ENCODE data around the gene PCDHGB7.
"Not testable (repeated sequence)": the region's sequence is repeated elsewhere in the genome, so short reads cannot be mapped to it uniquely, and the experiment has no call there.

PCDHGB7 gene

GRCh38 chr5:141421489-141421855 lies 4.0 kb downstream of the PCDHGB7 start:
- H3K4me3 ChIP-seq (ENCODE audit: low read depth, low read length) = peak overlapping the region; percentile 60
- DNase-seq (ENCODE audit: low read depth) = no peak

DNA sequence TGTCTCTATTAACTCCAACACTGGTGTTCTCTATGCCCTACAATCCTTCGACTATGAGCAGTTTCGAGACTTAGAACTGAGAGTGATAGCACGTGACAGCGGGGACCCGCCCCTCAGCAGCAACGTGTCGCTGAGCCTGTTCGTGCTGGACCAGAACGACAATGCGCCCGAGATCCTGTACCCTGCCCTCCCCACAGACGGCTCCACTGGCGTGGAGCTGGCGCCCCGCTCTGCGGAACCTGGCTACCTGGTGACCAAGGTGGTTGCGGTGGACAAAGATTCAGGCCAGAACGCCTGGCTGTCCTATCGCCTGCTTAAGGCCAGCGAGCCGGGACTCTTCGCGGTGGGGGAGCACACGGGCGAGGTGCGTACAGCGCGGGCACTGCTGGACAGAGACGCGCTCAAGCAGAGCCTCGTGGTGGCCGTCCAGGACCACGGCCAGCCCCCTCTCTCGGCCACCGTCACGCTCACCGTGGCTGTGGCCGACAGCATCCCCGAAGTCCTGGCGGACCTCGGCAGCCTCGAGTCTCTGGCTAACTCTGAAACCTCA lies 5.3 kb downstream of the PCDHGB7 start:
- H3K4me3 ChIP-seq (ENCODE audit: low read depth, low read length) = no peak overlapping the region
- DNase-seq (ENCODE audit: low read depth) = no peak

GRCh38 chr5:141427783-141428426 lies 10.4 kb downstream of the PCDHGB7 start:
- no peak overlapping the region for H3K4me3 ChIP-seq (ENCODE audit: low read depth, low read length)

GRCh38 chr5:141430332-141431113 lies 13.0 kb downstream of the PCDHGB7 start, which contains the start of gene PCDHGA12:
Gene PCDHGA12, plus strand, starts transcription at chr5:141430507. Its CDS starts 253 bp downstream, at chr5:141430760.
- peak within 1 kb of the TSS; percentile 37 for H3K4me3 ChIP-seq (ENCODE audit: low read depth, low read length)
- peak; percentile 85 for DNase-seq (ENCODE audit: low read depth)

More at GRCh38 chr5:141427783-141428426, 10.4 kb downstream of the PCDHGB7 start:
- DNase-seq (ENCODE audit: low read depth) = no peak

- H3K4me3 ChIP-seq (ENCODE audit: low read depth, low read length) = peak overlapping the region; percentile 37
- no peak for DNase-seq (ENCODE audit: low read depth)
Measured at GRCh38 chr5:141431286-141431685, 13.8 kb downstream of the PCDHGB7 start.

DNA sequence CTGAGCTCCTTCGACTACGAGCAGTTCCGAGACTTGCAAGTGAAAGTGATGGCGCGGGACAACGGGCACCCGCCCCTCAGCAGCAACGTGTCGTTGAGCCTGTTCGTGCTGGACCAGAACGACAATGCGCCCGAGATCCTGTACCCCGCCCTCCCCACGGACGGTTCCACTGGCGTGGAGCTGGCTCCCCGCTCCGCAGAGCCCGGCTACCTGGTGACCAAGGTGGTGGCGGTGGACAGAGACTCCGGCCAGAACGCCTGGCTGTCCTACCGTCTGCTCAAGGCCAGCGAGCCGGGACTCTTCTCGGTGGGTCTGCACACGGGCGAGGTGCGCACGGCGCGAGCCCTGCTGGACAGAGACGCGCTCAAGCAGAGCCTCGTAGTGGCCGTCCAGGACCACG lies 14.8 kb downstream of the PCDHGB7 start:
- not testable (repeated sequence) for H3K4me3 ChIP-seq (ENCODE audit: low read depth, low read length)

GRCh38 chr5:141432726-141433125 lies 15.2 kb downstream of the PCDHGB7 start:
- H3K4me3 ChIP-seq (ENCODE audit: low read depth, low read length) = not testable (repeated sequence)

More for the DNA sequence above, 14.8 kb downstream of the PCDHGB7 start:
- not testable (repeated sequence) for DNase-seq (ENCODE audit: low read depth)

DNA sequence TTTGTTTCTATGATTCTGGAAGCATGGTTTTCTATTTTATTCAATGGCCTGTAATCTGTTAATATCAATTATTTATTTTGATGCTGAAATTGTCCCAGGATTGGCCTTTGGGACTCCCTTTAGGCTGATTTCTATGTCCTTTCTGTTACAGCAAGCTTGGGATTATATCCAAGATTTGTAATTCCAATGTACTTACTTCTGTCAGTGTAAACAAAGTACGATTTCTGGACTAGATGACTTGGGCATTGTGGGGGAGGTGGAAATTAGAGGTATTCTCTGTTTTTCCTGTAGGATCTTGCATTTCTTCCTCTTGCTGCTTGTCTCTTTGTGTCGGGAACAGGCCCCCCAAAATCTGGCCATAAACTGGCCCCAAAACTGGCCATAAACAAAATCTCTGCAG lies 16.5 kb downstream of the PCDHGB7 start:
- DNase-seq (ENCODE audit: low read depth) = no peak
- H3K4me3 ChIP-seq (ENCODE audit: low read depth, low read length) = no peak overlapping the region

More at GRCh38 chr5:141432726-141433125, 15.2 kb downstream of the PCDHGB7 start:
- not testable (repeated sequence) for DNase-seq (ENCODE audit: low read depth)

DNA sequence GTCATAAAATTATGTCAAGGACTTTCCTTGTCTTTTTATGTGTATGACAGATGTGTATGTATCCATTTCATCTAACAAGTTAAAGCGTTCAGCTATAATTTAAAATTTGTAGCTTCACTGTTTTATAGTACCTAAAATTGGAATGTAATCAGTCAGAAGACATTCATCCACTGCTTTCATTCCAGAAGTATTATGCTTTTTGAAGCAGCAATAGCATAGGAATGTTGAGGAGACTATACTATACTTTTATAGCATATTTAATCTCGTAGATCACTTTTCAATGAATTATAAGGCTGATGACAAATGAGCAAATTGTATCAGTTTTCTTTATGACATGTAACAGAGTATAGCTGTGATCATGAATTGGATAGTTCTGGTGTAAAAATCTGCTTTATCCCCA lies 19.7 kb downstream of the PCDHGB7 start:
- no peak for DNase-seq (ENCODE audit: low read depth)
- no peak overlapping the region for H3K4me3 ChIP-seq (ENCODE audit: low read depth, low read length)

- DNase-seq (ENCODE audit: low read depth) = no peak
- H3K4me3 ChIP-seq (ENCODE audit: low read depth, low read length) = no peak overlapping the region
Measured at GRCh38 chr5:141439411-141440141, 22.1 kb downstream of the PCDHGB7 start.

- H3K4me3 ChIP-seq (ENCODE audit: low read depth, low read length) = no peak overlapping the region
- DNase-seq (ENCODE audit: low read depth) = no peak
Measured at GRCh38 chr5:141440341-141440740, 22.9 kb downstream of the PCDHGB7 start.

- H3K4me3 ChIP-seq (ENCODE audit: low read depth, low read length) = no peak overlapping the region
- no peak for DNase-seq (ENCODE audit: low read depth)
Measured at GRCh38 chr5:141441571-141442170, 24.2 kb downstream of the PCDHGB7 start.

GRCh38 chr5:141465351-141465750 lies 47.9 kb downstream of the PCDHGB7 start:
- DNase-seq (ENCODE audit: low read depth) = no peak
- no peak overlapping the region for H3K4me3 ChIP-seq (ENCODE audit: low read depth, low read length)
